GM21786 (cell line): ENCODE results near the gene ANP32E.

ENCODE experiments used
- ATAC-seq: cut with Tn5 transposase; IDR thresholded peaks from one replicate; pipeline ENCODE4 v1.9.1; 2021; ENCODE audit not compliant: unreplicated experiment

Gene ANP32E

GRCh38 chr1:150171801-150172200 is 64.1 kb downstream of the ANP32E start:
- ATAC-seq: no peak

- no peak for ATAC-seq
Measured at GRCh38 chr1:150168960-150169601, 66.8 kb downstream of the ANP32E start.
